GM12878 (cell line): ENCODE data around the gene SPINK4. TPM values are rescaled to one million over a fixed set of nuclear protein-coding genes. Genes with fewer than 3 reads are reported as not detected.

Experiments used
- ASH2L ChIP-seq: fragments of 300-600, 200-600 bp; sonication (generic); IDR thresholded peaks from 2 replicates; pipeline ENCODE4 v1.6.1; 2017; ENCODE audit warnings: low read depth, mild to moderate bottlenecking, borderline replicate concordance
- ATF3 ChIP-seq: IDR thresholded peaks from 2 replicates; pipeline ENCODE4 v1.6.1; 2011; ENCODE audit warnings: low read depth, mild to moderate bottlenecking, low read length, moderate library complexity, borderline replicate concordance; ENCODE audit errors: extremely low read depth
- BMI1 ChIP-seq: fragments of 450-650 bp; IDR thresholded peaks from 2 replicates; pipeline ENCODE4 v1.6.1; 2016; ENCODE audit warnings: mild to moderate bottlenecking, moderate library complexity, borderline replicate concordance
- CTCF ChIP-seq, 3 experiments: IDR thresholded peaks in 2 of 3; conservative IDR thresholded peaks in 1 of 3; 2 replicates each; pipeline ENCODE4 v1.5.1; 2011; ENCODE audit warnings: low read depth in 3 of 3, low read length in 3 of 3, mild to moderate bottlenecking in 3 of 3, control low read depth in 2 of 3, moderate library complexity in 2 of 3, inconsistent platforms in 1 of 3, mixed read lengths in 1 of 3; ENCODE audit not compliant: control insufficient read depth in 2 of 3, insufficient read depth in 1 of 3; ENCODE audit errors: extremely low read depth in 1 of 3
- E4F1 ChIP-seq: fragments of 450-650 bp; IDR thresholded peaks from 2 replicates; pipeline ENCODE4 v1.6.1; 2018; ENCODE audit warnings: borderline replicate concordance, mild to moderate bottlenecking; ENCODE audit not compliant: partially characterized antibody
- IRF4 ChIP-seq: IDR thresholded peaks from 2 replicates; pipeline ENCODE4 v1.6.1; 2011; ENCODE audit warnings: low read depth, low read length
- LARP7 ChIP-seq: fragments of 450-650 bp; IDR thresholded peaks from 2 replicates; pipeline ENCODE4 v1.6.1; 2017; ENCODE audit warnings: mild to moderate bottlenecking
- NR2F1 ChIP-seq: fragments of 450-650 bp; conservative IDR thresholded peaks from 2 replicates; pipeline ENCODE4 v1.6.1; 2017; ENCODE audit warnings: mild to moderate bottlenecking
- RCOR1 ChIP-seq: conservative IDR thresholded peaks from 2 replicates; pipeline ENCODE4 v1.6.1; 2012; ENCODE audit warnings: low read depth, low read length, improper control_type of control experiment
- SIX5 ChIP-seq: IDR thresholded peaks from 2 replicates; pipeline ENCODE4 v1.6.1; 2011; ENCODE audit warnings: mild to moderate bottlenecking, low read depth, low read length, moderate library complexity; ENCODE audit not compliant: severe bottlenecking
- SUPT20H ChIP-seq: IDR thresholded peaks from 2 replicates; pipeline ENCODE4 v1.6.1; 2011; ENCODE audit warnings: low read depth, mild to moderate bottlenecking, low read length, moderate library complexity, borderline replicate concordance; ENCODE audit not compliant: control insufficient read depth
- TBL1XR1 ChIP-seq: IDR thresholded peaks from 2 replicates; pipeline ENCODE4 v1.6.1; 2012; ENCODE audit warnings: low read depth, low read length, improper control_type of control experiment
- ZNF274 ChIP-seq: IDR thresholded peaks from one replicate; pipeline ENCODE4 v1.8.0; 2011; ENCODE audit not compliant: insufficient read length, insufficient read depth
- ZNF687 ChIP-seq: fragments of 450-650 bp; IDR thresholded peaks from 2 replicates; pipeline ENCODE4 v1.6.1; 2017; ENCODE audit warnings: mild to moderate bottlenecking, moderate library complexity
- polyA plus RNA-seq, 11 experiments: library from polyadenylated mRNA; depleted of rRNA in 4 of 11; unstranded in 6 of 11; stranded (reverse) in 5 of 11; fragments of >200 nt; fragmentation: Nextera tagmentation in 4 of 11; fragmentation: Illumina TruSeq in 1 of 11; extraction: Ambion mirVana in 4 of 11; extraction: Trizol in 1 of 11; gene quantifications; 1 replicate in 1 of 11; 2 replicates in 10 of 11; pipeline versions ENCODE4 v1.2.1 to v1.2.3, GENCODE V29; 2011 to 2016; ENCODE audit warnings: inconsistent platforms in 2 of 11, missing spikeins in 2 of 11, low read depth in 1 of 11
- total RNA-seq, 4 experiments: library from RNA; depleted of rRNA in 3 of 4; stranded (reverse); fragments of >200 nt in 3 of 4; fragmentation: Illumina TruSeq in 1 of 4; extraction: Trizol in 1 of 4; gene quantifications; 2 replicates each; pipeline versions ENCODE4 v1.2.1 to v1.2.3, GENCODE V29; 2013 to 2021
- TF ChIP-seq, protein P1 (sequence below): fragments of 450-650 bp; IDR thresholded peaks from 2 replicates; pipeline ENCODE4 v1.6.1; 2016; ENCODE audit warnings: mild to moderate bottlenecking
- TF ChIP-seq, protein P2 (sequence below): IDR thresholded peaks from 2 replicates; pipeline ENCODE4 v1.6.1; 2012; ENCODE audit warnings: low read depth, low read length, improper control_type of control experiment

Gene SPINK4
- total and polyA plus RNA-seq, 10 of the 15 experiments (the other 5 are each of a cell fraction or from before 2014, with no cell fraction given), result not detected

DNA sequence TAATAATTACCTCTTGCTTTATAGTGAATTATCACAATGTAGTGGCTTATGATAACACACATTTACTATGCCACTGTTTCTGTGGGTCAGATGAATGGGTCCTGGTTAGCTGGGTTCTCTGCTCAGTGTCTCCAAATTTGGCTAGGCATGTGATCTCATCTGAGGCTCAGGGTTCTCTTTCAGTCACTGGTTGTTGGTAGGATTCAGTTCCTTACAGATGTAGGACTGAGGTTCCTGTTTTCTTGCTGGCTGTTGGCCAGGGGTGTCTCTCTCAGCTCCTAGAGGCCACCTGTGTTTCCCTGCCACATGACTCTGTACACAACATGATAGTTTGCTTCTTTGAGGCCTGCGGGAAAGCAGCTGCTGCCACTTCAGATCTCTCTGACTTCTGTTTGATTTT, 57.5 kb downstream of the SPINK4 start (continued):
- TF ChIP-seq NR2F1 (no peak), TBL1XR1 (no peak), E4F1 (no peak), BMI1 (no peak), SUPT20H (no peak), ATF3 (no peak), ZNF687 (peak; percentile 87), SIX5 (no peak), IRF4 (0 out of 2 replicates have a peak, but pooled peaks have one; percentile 9), ZNF274 (no peak), RCOR1 (no peak), LARP7 (no peak), CTCF (IDR thresholded peaks at IDR 0.05 in 2 of 3, conservative IDR thresholded peaks at IDR 0.05 in 1 of 3; ENCODE audit: control insufficient read depth in 2 of 3, extremely low read depth in 1 of 3, insufficient read depth in 1 of 3, low read depth in 3 of 3, low read length in 3 of 3) (no peak), ASH2L (no peak)
- TF ChIP-seq, protein P1, sequence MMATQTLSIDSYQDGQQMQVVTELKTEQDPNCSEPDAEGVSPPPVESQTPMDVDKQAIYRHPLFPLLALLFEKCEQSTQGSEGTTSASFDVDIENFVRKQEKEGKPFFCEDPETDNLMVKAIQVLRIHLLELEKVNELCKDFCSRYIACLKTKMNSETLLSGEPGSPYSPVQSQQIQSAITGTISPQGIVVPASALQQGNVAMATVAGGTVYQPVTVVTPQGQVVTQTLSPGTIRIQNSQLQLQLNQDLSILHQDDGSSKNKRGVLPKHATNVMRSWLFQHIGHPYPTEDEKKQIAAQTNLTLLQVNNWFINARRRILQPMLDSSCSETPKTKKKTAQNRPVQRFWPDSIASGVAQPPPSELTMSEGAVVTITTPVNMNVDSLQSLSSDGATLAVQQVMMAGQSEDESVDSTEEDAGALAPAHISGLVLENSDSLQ, result no peak; the same call in 1 of the 2 replicates
- TF ChIP-seq, protein P2, sequence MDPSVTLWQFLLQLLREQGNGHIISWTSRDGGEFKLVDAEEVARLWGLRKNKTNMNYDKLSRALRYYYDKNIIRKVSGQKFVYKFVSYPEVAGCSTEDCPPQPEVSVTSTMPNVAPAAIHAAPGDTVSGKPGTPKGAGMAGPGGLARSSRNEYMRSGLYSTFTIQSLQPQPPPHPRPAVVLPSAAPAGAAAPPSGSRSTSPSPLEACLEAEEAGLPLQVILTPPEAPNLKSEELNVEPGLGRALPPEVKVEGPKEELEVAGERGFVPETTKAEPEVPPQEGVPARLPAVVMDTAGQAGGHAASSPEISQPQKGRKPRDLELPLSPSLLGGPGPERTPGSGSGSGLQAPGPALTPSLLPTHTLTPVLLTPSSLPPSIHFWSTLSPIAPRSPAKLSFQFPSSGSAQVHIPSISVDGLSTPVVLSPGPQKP, result no peak
